KMS-11 (cell line): ENCODE measurements around the gene TSPAN3.

Experiments
- H2AFZ ChIP-seq: fragments of 200-600 bp; sonication (generic); 2 replicates; pipeline ENCODE4 v1.6.1; 2016; ENCODE audit warnings: antibody characterized with exemption, mixed run types, low read depth
- H3K27ac ChIP-seq: fragments of 200-600 bp; sonication (generic); 2 replicates; pipeline ENCODE4 v1.6.1; 2016; ENCODE audit warnings: mild to moderate bottlenecking, mixed run types
- H3K27me3 ChIP-seq: fragments of 200-600 bp; sonication (generic); 2 replicates; pipeline ENCODE4 v1.6.1; 2017; ENCODE audit warnings: mild to moderate bottlenecking, low read depth, mixed run types, moderate library complexity; ENCODE audit not compliant: insufficient read depth
- H3K36me3 ChIP-seq: fragments of 200-600 bp; sonication (generic); 2 replicates; pipeline ENCODE4 v1.6.1; 2017; ENCODE audit warnings: mild to moderate bottlenecking, mixed run types; ENCODE audit not compliant: insufficient read depth
- H3K4me1 ChIP-seq: fragments of 200-600 bp; sonication (generic); 2 replicates; pipeline ENCODE4 v1.6.1; 2016; ENCODE audit warnings: mild to moderate bottlenecking, low read depth, mixed run types; ENCODE audit not compliant: poor library complexity, severe bottlenecking
- H3K4me2 ChIP-seq: fragments of 200-600 bp; sonication (generic); 2 replicates; pipeline ENCODE4 v1.7.0; 2016; ENCODE audit warnings: mild to moderate bottlenecking, mixed run types
- H3K4me3 ChIP-seq: fragments of 200-600 bp; sonication (generic); IDR thresholded peaks from 2 replicates; pipeline ENCODE4 v1.6.1; 2017; ENCODE audit warnings: low read depth, low read length, mixed read lengths; ENCODE audit not compliant: insufficient read depth
- H3K79me2 ChIP-seq: fragments of 200-600 bp; sonication (generic); 2 replicates; pipeline ENCODE4 v1.6.1; 2016; ENCODE audit warnings: low read depth, mixed run types; ENCODE audit not compliant: insufficient read depth
- H3K9ac ChIP-seq: fragments of 200-600 bp; sonication (generic); 2 replicates; pipeline ENCODE4 v1.6.1; 2016; ENCODE audit warnings: mild to moderate bottlenecking, mixed run types
- H4K20me1 ChIP-seq: fragments of 200-600 bp; sonication (generic); 2 replicates; pipeline ENCODE4 v1.6.1; 2016; ENCODE audit warnings: mild to moderate bottlenecking, mixed run types; ENCODE audit not compliant: insufficient read depth
- CTCF ChIP-seq: fragments of 200-600 bp; sonication (generic); conservative IDR thresholded peaks from 2 replicates; pipeline ENCODE4 v1.6.1; 2017; ENCODE audit warnings: low read depth, mild to moderate bottlenecking, antibody characterized with exemption, low read length, moderate library complexity, mixed read lengths

Gene TSPAN3

GRCh38 chr15:77032647-77033416 is 38.1 kb downstream of the TSPAN3 start:
- Histone ChIP-seq H3K27ac (no peak overlapping the region), H3K36me3 (no peaks in the 10 kb centered on the region), H3K9ac (no peak overlapping the region), H4K20me1 (no peaks in the 10 kb centered on the region), H3K27me3 (no peaks in the 10 kb centered on the region), H2AFZ (no peak overlapping the region), H3K4me2 (no peak overlapping the region), H3K4me3 (no peak overlapping the region), H3K4me1 (peaks cover 16% of the 10 kb centered on the region), H3K79me2 (no peaks in the 10 kb centered on the region)
- no peak for TF ChIP-seq CTCF

- H3K79me2 ChIP-seq: no peaks in the 10 kb centered on the region
- H3K27ac ChIP-seq: no peak overlapping the region
- no peak overlapping the region for H3K9ac ChIP-seq
- H2AFZ ChIP-seq: no peak overlapping the region
- no peaks in the 10 kb centered on the region for H3K36me3 ChIP-seq
- H4K20me1 ChIP-seq: no peaks in the 10 kb centered on the region
- no peak for TF ChIP-seq CTCF
- no peak overlapping the region for H3K4me3 ChIP-seq
- H3K4me2 ChIP-seq: no peak overlapping the region
- H3K27me3 ChIP-seq: no peaks in the 10 kb centered on the region
- H3K4me1 ChIP-seq: peaks cover 16% of the 10 kb centered on the region
Measured at GRCh38 chr15:77032052-77032646, 38.8 kb downstream of the TSPAN3 start.

DNA sequence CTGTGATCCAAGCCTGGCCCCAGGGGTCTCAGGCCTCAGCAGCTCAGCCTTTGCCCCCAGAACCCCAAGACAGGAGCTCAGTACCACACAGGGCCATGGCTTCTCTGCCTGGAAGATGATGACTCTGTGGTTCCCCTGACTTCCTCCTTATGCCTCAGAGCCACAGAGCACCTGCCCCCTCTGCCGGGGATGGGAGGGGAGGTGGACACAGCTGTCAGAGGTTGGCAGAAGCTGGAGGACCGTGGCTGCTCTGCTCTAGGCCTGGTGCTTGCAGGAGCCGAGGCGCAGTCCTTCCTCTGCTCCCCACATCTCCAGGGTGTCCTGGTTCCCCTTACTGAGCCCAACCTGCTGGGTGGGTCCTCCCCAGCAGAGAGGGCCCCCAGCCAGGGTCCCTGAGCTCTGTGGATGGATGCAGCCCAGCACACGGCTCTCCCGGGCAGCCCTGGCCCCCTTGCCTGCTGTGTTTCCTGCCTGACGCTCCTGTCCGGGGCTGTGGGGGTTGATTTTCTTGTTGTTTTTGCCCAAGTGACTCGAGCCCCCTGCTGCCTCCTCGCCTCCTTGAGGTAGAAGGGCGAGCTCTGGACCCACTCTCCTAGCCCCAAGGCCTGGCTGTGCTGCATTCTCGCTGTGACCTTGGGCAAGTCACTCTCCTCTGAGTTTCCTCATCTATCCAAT is 39.4 kb downstream of the TSPAN3 start:
- Histone ChIP-seq H3K9ac (no peak overlapping the region), H2AFZ (no peak overlapping the region), H3K36me3 (no peaks in the 10 kb centered on the region), H3K4me3 (no peak overlapping the region), H3K27ac (no peak overlapping the region), H3K4me1 (peaks cover 16% of the 10 kb centered on the region), H3K4me2 (no peak overlapping the region), H4K20me1 (no peaks in the 10 kb centered on the region), H3K79me2 (no peaks in the 10 kb centered on the region), H3K27me3 (no peaks in the 10 kb centered on the region)
- peak; percentile 22; the same call in 1 of the 2 replicates for TF ChIP-seq CTCF

DNA sequence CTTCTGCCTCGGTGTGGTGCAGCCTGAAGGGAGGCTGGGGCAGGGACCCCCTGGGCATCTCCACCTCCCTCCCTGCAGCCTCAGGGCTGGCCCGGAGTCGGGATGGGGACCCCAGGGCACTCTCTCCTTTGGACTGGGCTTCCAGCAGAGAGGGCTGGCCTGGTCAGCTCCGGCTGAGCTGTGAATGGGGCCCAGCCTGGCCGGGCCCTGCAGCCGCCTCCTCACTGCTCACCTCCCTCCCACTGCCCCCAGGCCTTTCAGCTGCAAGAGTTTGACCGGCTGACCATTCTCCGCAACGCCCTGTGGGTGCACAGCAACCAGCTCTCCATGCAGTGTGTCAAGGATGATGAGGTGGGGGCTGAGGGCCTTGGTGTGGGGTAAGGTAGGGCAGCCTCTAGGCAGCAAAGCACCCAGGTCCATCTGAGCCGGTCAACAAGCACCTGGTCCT is 40.0 kb downstream of the TSPAN3 start:
- no peak overlapping the region for H3K4me3 ChIP-seq
- peaks cover 16% of the 10 kb centered on the region for H3K4me1 ChIP-seq
- H3K9ac ChIP-seq: no peak overlapping the region
- H3K79me2 ChIP-seq: no peaks in the 10 kb centered on the region
- H3K36me3 ChIP-seq: no peaks in the 10 kb centered on the region
- H3K4me2 ChIP-seq: no peak overlapping the region
- no peaks in the 10 kb centered on the region for H3K27me3 ChIP-seq
- H4K20me1 ChIP-seq: no peaks in the 10 kb centered on the region
- TF ChIP-seq CTCF: no peak
- no peak overlapping the region for H2AFZ ChIP-seq
- no peak overlapping the region for H3K27ac ChIP-seq
